ENCODE measurements around the gene RPL12.
A peak's percentile ranks its signal among the peaks of the same experiment; 100 is the strongest.

RPL12 gene

DNA sequence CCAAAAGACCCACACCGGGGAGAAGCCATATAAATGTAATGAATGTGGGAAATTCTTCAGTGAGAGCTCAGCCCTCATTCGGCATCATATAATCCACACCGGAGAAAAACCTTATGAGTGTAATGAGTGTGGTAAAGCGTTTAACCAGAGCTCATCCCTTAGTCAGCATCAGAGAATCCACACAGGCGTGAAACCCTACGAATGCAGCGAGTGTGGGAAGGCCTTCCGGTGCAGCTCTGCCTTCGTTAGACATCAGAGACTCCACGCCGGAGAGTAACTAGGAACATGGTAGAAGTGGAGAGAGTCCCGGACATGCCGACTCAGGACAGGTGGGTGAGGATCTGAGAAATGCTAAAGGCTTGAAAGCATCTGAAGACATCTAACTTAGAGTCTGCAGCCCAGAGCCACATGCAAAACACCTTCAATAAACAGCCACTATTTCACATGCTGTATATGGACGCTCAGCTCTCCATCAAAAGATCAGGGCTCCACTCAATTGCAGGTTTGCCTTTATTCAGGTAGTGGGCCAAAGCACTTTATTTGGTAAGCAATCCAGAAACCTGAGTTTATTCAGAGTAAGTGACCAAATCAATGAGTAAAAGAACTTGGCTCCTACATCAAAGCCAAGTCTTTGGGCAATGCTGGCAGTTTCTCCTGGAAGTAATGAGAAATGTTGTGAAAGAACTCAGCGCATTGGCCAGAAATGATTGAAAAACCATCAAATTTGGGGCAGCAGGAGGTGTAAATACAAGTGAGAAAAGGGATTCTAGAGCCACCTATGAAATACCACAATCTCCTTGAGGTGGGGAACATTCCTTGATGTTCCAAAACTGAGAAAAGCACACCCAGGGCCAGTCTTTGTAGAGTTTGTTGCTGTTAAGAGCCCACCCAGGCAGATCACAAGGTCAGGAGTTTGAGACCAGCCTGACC lies 6.0 kb downstream of the RPL12 start:
- Histone ChIP-seq H3K9me3 (ENCODE audit: control extremely low read depth in 1 of 5, control insufficient read depth in 4 of 5, insufficient read depth in 2 of 5, low read depth in 1 of 5, low read length in 4 of 5) (peaks cover 0 to 26% (median 0%) of the 10 kb centered on the region in 5 experiments), H3K27ac (ENCODE audit: insufficient read depth in 1 of 2, low read depth in 1 of 2, low read length in 2 of 2, poor library complexity in 1 of 2, severe bottlenecking in 2 of 2) (no peak overlapping the region), H3K27me3 (replicated peaks in 2 of 5; ENCODE audit: control insufficient read depth in 4 of 5, insufficient read depth in 5 of 5, low read length in 4 of 5) (no peaks in the 10 kb centered on the region), H3K4me3 (ENCODE audit: control insufficient read depth in 1 of 7, extremely low read depth in 1 of 7, insufficient read depth in 4 of 7, low read depth in 2 of 7, low read length in 6 of 7) (no peak overlapping the region), H3K36me3 (ENCODE audit: control insufficient read depth in 4 of 4, insufficient read depth in 4 of 4, low read length in 3 of 4) (peaks cover 15 to 86% (median 71%) of the 10 kb centered on the region in 4 experiments), H3K4me1 (ENCODE audit: control extremely low read depth in 1 of 4, control insufficient read depth in 4 of 4, insufficient read depth in 4 of 4, low read length in 3 of 4) (peaks cover 12 to 21% (median 16%) of the 10 kb centered on the region in 4 experiments)
- 97% methylated on average over 12 of the region's 15 CpGs for WGBS (ENCODE audit: insufficient coverage)
- POLR2A ChIA-PET, result interaction anchor here (0.6 kb wide), 1 partner anchor 48 kb away, joined by 3 read pairs; the partner anchor contains the start of gene SLC2A8
- CTCF ChIA-PET, result no interaction called here
- DNase-seq, result no peak

DNA sequence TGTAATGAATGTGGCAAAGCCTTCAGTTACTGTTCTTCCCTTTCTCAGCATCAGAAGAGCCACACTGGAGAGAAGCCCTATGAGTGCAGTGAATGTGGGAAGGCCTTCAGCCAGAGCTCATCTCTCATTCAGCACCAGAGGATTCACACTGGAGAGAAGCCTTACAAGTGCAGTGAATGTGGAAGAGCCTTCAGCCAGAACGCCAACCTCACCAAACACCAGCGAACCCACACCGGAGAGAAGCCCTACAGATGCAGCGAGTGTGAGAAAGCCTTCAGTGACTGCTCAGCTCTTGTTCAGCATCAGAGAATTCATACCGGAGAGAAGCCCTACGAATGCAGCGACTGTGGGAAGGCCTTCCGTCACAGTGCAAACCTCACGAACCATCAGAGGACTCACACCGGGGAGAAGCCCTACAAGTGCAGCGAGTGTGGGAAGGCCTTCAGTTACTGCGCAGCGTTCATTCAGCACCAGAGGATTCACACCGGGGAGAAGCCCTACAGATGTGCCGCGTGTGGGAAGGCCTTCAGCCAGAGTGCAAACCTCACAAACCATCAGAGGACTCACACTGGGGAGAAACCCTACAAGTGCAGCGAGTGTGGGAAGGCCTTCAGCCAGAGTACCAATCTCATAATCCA lies 6.8 kb downstream of the RPL12 start:
- Histone ChIP-seq H3K4me1 (ENCODE audit: control extremely low read depth in 1 of 4, control insufficient read depth in 4 of 4, insufficient read depth in 4 of 4, low read length in 3 of 4) (peaks cover 4 to 13% (median 8%) of the 10 kb centered on the region in 4 experiments), H3K36me3 (ENCODE audit: control insufficient read depth in 4 of 4, insufficient read depth in 4 of 4, low read length in 3 of 4) (peaks cover 15 to 84% (median 72%) of the 10 kb centered on the region in 4 experiments), H3K4me3 (ENCODE audit: control insufficient read depth in 1 of 7, extremely low read depth in 1 of 7, insufficient read depth in 4 of 7, low read depth in 2 of 7, low read length in 6 of 7) (no peak overlapping the region), H3K9me3 (ENCODE audit: control extremely low read depth in 1 of 5, control insufficient read depth in 4 of 5, insufficient read depth in 2 of 5, low read depth in 1 of 5, low read length in 4 of 5) (peaks cover 0 to 26% (median 0%) of the 10 kb centered on the region in 5 experiments), H3K27me3 (replicated peaks in 2 of 5; ENCODE audit: control insufficient read depth in 4 of 5, insufficient read depth in 5 of 5, low read length in 4 of 5) (no peaks in the 10 kb centered on the region), H3K27ac (ENCODE audit: insufficient read depth in 1 of 2, low read depth in 1 of 2, low read length in 2 of 2, poor library complexity in 1 of 2, severe bottlenecking in 2 of 2) (no peak overlapping the region)
- ChIA-PET POLR2A (interaction anchor here (0.6 kb wide), 1 partner anchor 47 kb away, joined by 3 read pairs; the partner anchor contains the start of gene SLC2A8), CTCF (interaction anchor here (1.5 kb wide), 1 partner anchor 11 kb away, joined by 5 read pairs; no protein-coding TSS in a partner anchor)
- 98% methylated on average over 13 of the region's 17 CpGs for WGBS (ENCODE audit: insufficient coverage)
- no peak for DNase-seq

- Histone ChIP-seq H3K27me3 (replicated peaks in 2 of 5; ENCODE audit: control insufficient read depth in 4 of 5, insufficient read depth in 5 of 5, low read length in 4 of 5) (no peaks in the 10 kb centered on the region), H3K36me3 (ENCODE audit: control insufficient read depth in 4 of 4, insufficient read depth in 4 of 4, low read length in 3 of 4) (peaks cover 28 to 84% (median 63%) of the 10 kb centered on the region in 4 experiments), H3K27ac (ENCODE audit: insufficient read depth in 1 of 2, low read depth in 1 of 2, low read length in 2 of 2, poor library complexity in 1 of 2, severe bottlenecking in 2 of 2) (no peak overlapping the region), H3K9me3 (ENCODE audit: control extremely low read depth in 1 of 5, control insufficient read depth in 4 of 5, insufficient read depth in 2 of 5, low read depth in 1 of 5, low read length in 4 of 5) (peaks cover 0 to 7% (median 0%) of the 10 kb centered on the region in 5 experiments), H3K4me3 (ENCODE audit: control insufficient read depth in 1 of 7, extremely low read depth in 1 of 7, insufficient read depth in 4 of 7, low read depth in 2 of 7, low read length in 6 of 7) (no peak overlapping the region), H3K4me1 (ENCODE audit: control extremely low read depth in 1 of 4, control insufficient read depth in 4 of 4, insufficient read depth in 4 of 4, low read length in 3 of 4) (no peaks in the 10 kb centered on the region)
- DNase-seq, result no peak
- WGBS (ENCODE audit: insufficient coverage), result 95% methylated on average over 8 of the region's 9 CpGs
- CTCF ChIA-PET, result no interaction called here
- POLR2A ChIA-PET, result no interaction called here
These were observed 12.8 kb downstream of the RPL12 start for GRCh38 chr9:127438394-127438793.

GRCh38 chr9:127437497-127438264 lies 13.5 kb downstream of the RPL12 start:
- ChIA-PET POLR2A (interaction anchor here (1.0 kb wide), 1 partner anchor 13 kb away, joined by 5 read pairs; the partner anchor contains the start of genes LRSAM1 and RPL12), CTCF (interaction anchor here (1.2 kb wide), 1 partner anchor 18 kb away, joined by 3 read pairs; no protein-coding TSS in a partner anchor)
- H3K36me3 ChIP-seq (ENCODE audit: control insufficient read depth in 4 of 4, insufficient read depth in 4 of 4, low read length in 3 of 4), result peaks cover 32 to 85% (median 65%) of the 10 kb centered on the region in 4 experiments

DNA sequence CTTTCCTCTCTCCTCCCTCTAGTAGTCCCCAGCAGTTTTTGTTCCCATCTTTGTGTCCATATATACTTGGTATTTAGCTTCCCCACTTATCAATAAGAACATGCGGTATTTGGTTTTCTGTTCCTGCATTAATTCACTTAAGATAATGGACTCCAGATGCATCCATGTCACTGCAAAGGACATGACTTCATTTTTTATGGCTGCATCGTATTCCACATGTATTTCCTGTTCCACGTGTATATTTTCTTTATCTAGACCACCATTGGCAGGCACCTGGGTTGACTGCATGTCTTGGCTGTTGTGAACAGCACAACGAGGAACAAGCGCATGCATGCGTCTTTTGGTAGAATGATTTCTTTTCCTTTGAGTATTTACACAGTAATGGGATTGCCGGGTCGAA lies 20.8 kb downstream of the RPL12 start:
- WGBS (ENCODE audit: insufficient coverage), result 97% methylated on average over 8 of the region's 8 CpGs
- ChIA-PET POLR2A (no interaction called here), CTCF (no interaction called here)
- Histone ChIP-seq H3K36me3 (ENCODE audit: control insufficient read depth in 4 of 4, insufficient read depth in 4 of 4, low read length in 3 of 4) (peaks cover 22 to 46% (median 38%) of the 10 kb centered on the region in 4 experiments), H3K27me3 (replicated peaks in 2 of 5; ENCODE audit: control insufficient read depth in 4 of 5, insufficient read depth in 5 of 5, low read length in 4 of 5) (no peaks in the 10 kb centered on the region), H3K4me1 (ENCODE audit: control extremely low read depth in 1 of 4, control insufficient read depth in 4 of 4, insufficient read depth in 4 of 4, low read length in 3 of 4) (peaks cover under 1 to 10% (median 5%) of the 10 kb centered on the region in 4 experiments), H3K27ac (ENCODE audit: insufficient read depth in 1 of 2, low read depth in 1 of 2, low read length in 2 of 2, poor library complexity in 1 of 2, severe bottlenecking in 2 of 2) (no peak overlapping the region), H3K9me3 (ENCODE audit: control extremely low read depth in 1 of 5, control insufficient read depth in 4 of 5, insufficient read depth in 2 of 5, low read depth in 1 of 5, low read length in 4 of 5) (no peaks in the 10 kb centered on the region), H3K4me3 (ENCODE audit: control insufficient read depth in 1 of 7, extremely low read depth in 1 of 7, insufficient read depth in 4 of 7, low read depth in 2 of 7, low read length in 6 of 7) (no peak overlapping the region)
- DNase-seq, result no peak

More at GRCh38 chr9:127437497-127438264, 13.5 kb downstream of the RPL12 start:
- peak in 2 of 3 donors; percentile 35 to 37 for DNase-seq
- Histone ChIP-seq H3K4me1 (ENCODE audit: control extremely low read depth in 1 of 4, control insufficient read depth in 4 of 4, insufficient read depth in 4 of 4, low read length in 3 of 4) (no peaks in the 10 kb centered on the region), H3K27me3 (replicated peaks in 2 of 5; ENCODE audit: control insufficient read depth in 4 of 5, insufficient read depth in 5 of 5, low read length in 4 of 5) (no peaks in the 10 kb centered on the region), H3K27ac (ENCODE audit: insufficient read depth in 1 of 2, low read depth in 1 of 2, low read length in 2 of 2, poor library complexity in 1 of 2, severe bottlenecking in 2 of 2) (no peak overlapping the region), H3K4me3 (ENCODE audit: control insufficient read depth in 1 of 7, extremely low read depth in 1 of 7, insufficient read depth in 4 of 7, low read depth in 2 of 7, low read length in 6 of 7) (no peak overlapping the region), H3K9me3 (ENCODE audit: control extremely low read depth in 1 of 5, control insufficient read depth in 4 of 5, insufficient read depth in 2 of 5, low read depth in 1 of 5, low read length in 4 of 5) (peaks cover 0 to 3% (median 0%) of the 10 kb centered on the region in 5 experiments)
- WGBS (ENCODE audit: insufficient coverage), result 94% methylated on average over 11 of the region's 12 CpGs

GRCh38 chr9:127428348-127428747 lies 22.9 kb downstream of the RPL12 start:
- Histone ChIP-seq H3K9me3 (ENCODE audit: control extremely low read depth in 1 of 5, control insufficient read depth in 4 of 5, insufficient read depth in 2 of 5, low read depth in 1 of 5, low read length in 4 of 5) (no peaks in the 10 kb centered on the region), H3K4me3 (ENCODE audit: control insufficient read depth in 1 of 7, extremely low read depth in 1 of 7, insufficient read depth in 4 of 7, low read depth in 2 of 7, low read length in 6 of 7) (no peak overlapping the region), H3K27ac (ENCODE audit: insufficient read depth in 1 of 2, low read depth in 1 of 2, low read length in 2 of 2, poor library complexity in 1 of 2, severe bottlenecking in 2 of 2) (no peak overlapping the region), H3K36me3 (ENCODE audit: control insufficient read depth in 4 of 4, insufficient read depth in 4 of 4, low read length in 3 of 4) (peaks cover 12 to 26% (median 25%) of the 10 kb centered on the region in 4 experiments), H3K27me3 (replicated peaks in 2 of 5; ENCODE audit: control insufficient read depth in 4 of 5, insufficient read depth in 5 of 5, low read length in 4 of 5) (no peaks in the 10 kb centered on the region), H3K4me1 (ENCODE audit: control extremely low read depth in 1 of 4, control insufficient read depth in 4 of 4, insufficient read depth in 4 of 4, low read length in 3 of 4) (peaks cover 5 to 22% (median 15%) of the 10 kb centered on the region in 4 experiments)
- DNase-seq, result no peak
- ChIA-PET CTCF (interaction anchor here (1.1 kb wide), 1 partner anchor 22 kb away, joined by 3 read pairs; no protein-coding TSS in a partner anchor), POLR2A (no interaction called here)
- WGBS (ENCODE audit: insufficient coverage), result no CpG with 5 or more reads among the region's 3 CpGs
